Liver (tissue), 9 donors: Measurements from ENCODE around the gene TMEM117. TPM values are rescaled to one million over a fixed set of nuclear protein-coding genes. Genes with fewer than 3 reads are reported as not detected.
"Not testable (repeated sequence)": the region's sequence is repeated elsewhere in the genome, so short reads cannot be mapped to it uniquely, and the experiment has no call there.

Experiments used
- DNase-seq: peaks from one replicate; pipeline ENCODE4 v3.0.0-alpha.2; 2017; ENCODE audit warnings: low spot score
- H3K27ac ChIP-seq, 2 donors: one replicate each; pipeline ENCODE4 v1.7.0; 2013; ENCODE audit warnings: inconsistent platforms in 2 of 2, low read length in 2 of 2, control low read depth in 1 of 2, low read depth in 1 of 2, mild to moderate bottlenecking in 1 of 2
- H3K27me3 ChIP-seq, 4 donors: one replicate each; pipeline versions ENCODE4 v1.6.1 to v1.7.0; 2013; ENCODE audit warnings: low read length in 3 of 4, inconsistent platforms in 1 of 4, mild to moderate bottlenecking in 1 of 4, moderate library complexity in 1 of 4; ENCODE audit not compliant: control insufficient read depth in 4 of 4, insufficient read depth in 4 of 4
- H3K36me3 ChIP-seq, 4 donors: one replicate each; pipeline versions ENCODE4 v1.6.1 to v1.7.0; 2013; ENCODE audit warnings: low read length in 3 of 4, mild to moderate bottlenecking in 3 of 4, low read depth in 1 of 4, moderate library complexity in 1 of 4; ENCODE audit not compliant: control insufficient read depth in 4 of 4, insufficient read depth in 3 of 4
- H3K4me1 ChIP-seq, 4 donors: one replicate each; pipeline versions ENCODE4 v1.6.1 to v1.7.0; 2013; ENCODE audit warnings: low read length in 3 of 4, mild to moderate bottlenecking in 3 of 4, moderate library complexity in 1 of 4; ENCODE audit not compliant: control insufficient read depth in 4 of 4, insufficient read depth in 4 of 4
- H3K4me3 ChIP-seq, 3 donors: one replicate each; pipeline versions ENCODE4 v1.6.1 to v1.7.0; 2013; ENCODE audit warnings: low read length in 3 of 3, control low read depth in 1 of 3, low read depth in 1 of 3, mild to moderate bottlenecking in 1 of 3
- H3K9ac ChIP-seq, 2 donors: one replicate each; pipeline ENCODE4 v1.7.0; 2013; ENCODE audit warnings: low read length in 2 of 2, mild to moderate bottlenecking in 2 of 2, moderate library complexity in 2 of 2, control low read depth in 1 of 2, low read depth in 1 of 2
- H3K9me3 ChIP-seq, 4 donors: one replicate each; pipeline versions ENCODE4 v1.6.1 to v1.7.0; 2013; ENCODE audit warnings: low read length in 3 of 4; ENCODE audit not compliant: control insufficient read depth in 4 of 4
- EGR1 ChIP-seq, 2 donors: IDR thresholded peaks; 2 replicates each; pipeline ENCODE4 v1.6.1; 2016 to 2018; ENCODE audit warnings: antibody characterized with exemption in 2 of 2, low read depth in 2 of 2
- FOXA1 ChIP-seq: IDR thresholded peaks from 2 replicates; pipeline ENCODE4 v1.6.1; 2016; ENCODE audit warnings: antibody characterized with exemption
- FOXA2 ChIP-seq: IDR thresholded peaks from 2 replicates; pipeline ENCODE4 v1.6.1; 2016; ENCODE audit warnings: antibody characterized with exemption
- GABPA ChIP-seq, 2 donors: IDR thresholded peaks in 1 of 2; conservative IDR thresholded peaks in 1 of 2; 2 replicates each; pipeline ENCODE4 v1.6.1; 2016; ENCODE audit warnings: antibody characterized with exemption in 2 of 2, mild to moderate bottlenecking in 1 of 2, moderate library complexity in 1 of 2
- HNF4A ChIP-seq, 2 donors: conservative IDR thresholded peaks; 2 replicates each; pipeline ENCODE4 v1.6.1; 2016; ENCODE audit warnings: antibody characterized with exemption in 2 of 2, mild to moderate bottlenecking in 2 of 2
- HNF4G ChIP-seq: IDR thresholded peaks from 2 replicates; pipeline ENCODE4 v1.6.1; 2016; ENCODE audit warnings: antibody characterized with exemption
- JUND ChIP-seq, 2 donors: IDR thresholded peaks; 2 replicates each; pipeline ENCODE4 v1.6.1; 2016; ENCODE audit warnings: antibody characterized with exemption in 2 of 2
- NR2F2 ChIP-seq: IDR thresholded peaks from 2 replicates; pipeline ENCODE4 v1.6.1; 2016; ENCODE audit warnings: antibody characterized with exemption
- RAD21 ChIP-seq, 2 donors: IDR thresholded peaks; 2 replicates each; pipeline ENCODE4 v1.6.1; 2016; ENCODE audit warnings: antibody characterized with exemption in 2 of 2, mild to moderate bottlenecking in 2 of 2
- RXRA ChIP-seq, 2 donors: IDR thresholded peaks; 2 replicates each; pipeline ENCODE4 v1.6.1; 2017 to 2018; ENCODE audit warnings: antibody characterized with exemption in 2 of 2, mild to moderate bottlenecking in 1 of 2
- SP1 ChIP-seq: IDR thresholded peaks from 2 replicates; pipeline ENCODE4 v1.6.1; 2018; ENCODE audit warnings: antibody characterized with exemption, mild to moderate bottlenecking
- TAF1 ChIP-seq: conservative IDR thresholded peaks from 2 replicates; pipeline ENCODE4 v1.6.1; 2016; ENCODE audit warnings: antibody characterized with exemption, mild to moderate bottlenecking
- YY1 ChIP-seq: IDR thresholded peaks from 2 replicates; pipeline ENCODE4 v1.6.1; 2016; ENCODE audit warnings: antibody characterized with exemption, mild to moderate bottlenecking
- WGBS: extraction: QIAGEN DNeasy Blood & Tissue Kit; methylation state at CpG from one replicate; pipeline ENCODE4 v1.1.7; 2013; 5-methylcytosine and 5-hydroxymethylcytosine counted together
- polyA plus RNA-seq, 2 donors: library from polyadenylated mRNA; stranded (reverse) in 1 of 2; unstranded in 1 of 2; fragments of 200-250 nt in 1 of 2; fragments of >200 nt in 1 of 2; fragmentation: Nextera tagmentation in 1 of 2; extraction: Ambion mirVana in 1 of 2; gene quantifications; one replicate each; pipeline versions ENCODE4 v1.2.1 to v1.2.3, GENCODE V29; 2013 to 2015
- total RNA-seq, 2 donors: library from RNA; depleted of rRNA; stranded (reverse); fragments of >200 nt; gene quantifications; one replicate each; pipeline ENCODE4 v1.2.3, GENCODE V29; 2014
- TF ChIP-seq, protein P1 (sequence below): fragments of 150-350 bp; IDR thresholded peaks from 2 replicates; pipeline ENCODE4 v1.5.1; 2017; ENCODE audit warnings: improper control_type of control experiment, low read depth, low read length; ENCODE audit not compliant: missing input control
- TF ChIP-seq, protein P2 (sequence below): IDR thresholded peaks from 2 replicates; pipeline ENCODE4 v1.6.1; 2016; ENCODE audit warnings: antibody characterized with exemption
- TF ChIP-seq, protein P3 (sequence below): IDR thresholded peaks from 2 replicates; pipeline ENCODE4 v1.6.1; 2016; ENCODE audit warnings: antibody characterized with exemption, mild to moderate bottlenecking
- donor health status: healthy.
- donor health status: healthy.
- donor health status: healthy.
- donor health status: healthy.
- donor health status: healthy.

TMEM117 gene
- total and polyA plus RNA-seq, 4 donors: 2.0 to 5.9 (median 3.9) TPM

DNA sequence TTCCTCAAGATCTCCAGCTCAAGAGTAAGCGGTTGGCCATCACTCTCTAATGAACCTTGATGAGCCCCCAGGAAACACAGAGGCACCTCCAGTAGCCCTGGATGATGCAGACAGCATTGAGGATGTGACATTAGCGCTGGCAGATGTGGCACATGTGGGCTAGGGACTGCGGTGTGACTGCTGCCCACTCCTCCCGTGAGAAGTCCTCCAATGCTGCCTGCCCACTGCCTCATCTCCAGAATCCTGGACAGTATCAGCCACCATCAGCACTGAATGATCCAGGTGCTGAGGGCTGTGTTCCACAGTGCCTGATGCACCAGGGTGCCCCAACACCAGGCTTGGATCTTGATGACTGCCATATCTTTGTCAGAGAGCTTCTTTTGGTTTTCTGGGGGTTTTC lies 412.6 kb downstream of the TMEM117 start:
- no peaks in the 10 kb centered on the region for H3K4me1 ChIP-seq
- H3K36me3 ChIP-seq: no peaks in the 10 kb centered on the region
- H3K27me3 ChIP-seq: no peaks in the 10 kb centered on the region
- H3K9me3 ChIP-seq: no peaks in the 10 kb centered on the region
- WGBS: 95% methylated on average over 4 of the region's 4 CpGs
- no peak for DNase-seq
- no peak for TF ChIP-seq EGR1 (IDR thresholded peaks at IDR 0.05; ENCODE audit: low read depth in 2 of 2)
- TF ChIP-seq FOXA2: no peak
- no peak for TF ChIP-seq YY1
- TF ChIP-seq TAF1: no peak
- TF ChIP-seq, protein P1, sequence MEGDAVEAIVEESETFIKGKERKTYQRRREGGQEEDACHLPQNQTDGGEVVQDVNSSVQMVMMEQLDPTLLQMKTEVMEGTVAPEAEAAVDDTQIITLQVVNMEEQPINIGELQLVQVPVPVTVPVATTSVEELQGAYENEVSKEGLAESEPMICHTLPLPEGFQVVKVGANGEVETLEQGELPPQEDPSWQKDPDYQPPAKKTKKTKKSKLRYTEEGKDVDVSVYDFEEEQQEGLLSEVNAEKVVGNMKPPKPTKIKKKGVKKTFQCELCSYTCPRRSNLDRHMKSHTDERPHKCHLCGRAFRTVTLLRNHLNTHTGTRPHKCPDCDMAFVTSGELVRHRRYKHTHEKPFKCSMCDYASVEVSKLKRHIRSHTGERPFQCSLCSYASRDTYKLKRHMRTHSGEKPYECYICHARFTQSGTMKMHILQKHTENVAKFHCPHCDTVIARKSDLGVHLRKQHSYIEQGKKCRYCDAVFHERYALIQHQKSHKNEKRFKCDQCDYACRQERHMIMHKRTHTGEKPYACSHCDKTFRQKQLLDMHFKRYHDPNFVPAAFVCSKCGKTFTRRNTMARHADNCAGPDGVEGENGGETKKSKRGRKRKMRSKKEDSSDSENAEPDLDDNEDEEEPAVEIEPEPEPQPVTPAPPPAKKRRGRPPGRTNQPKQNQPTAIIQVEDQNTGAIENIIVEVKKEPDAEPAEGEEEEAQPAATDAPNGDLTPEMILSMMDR: no peak
- no peak for TF ChIP-seq FOXA1
- TF ChIP-seq, protein P2, sequence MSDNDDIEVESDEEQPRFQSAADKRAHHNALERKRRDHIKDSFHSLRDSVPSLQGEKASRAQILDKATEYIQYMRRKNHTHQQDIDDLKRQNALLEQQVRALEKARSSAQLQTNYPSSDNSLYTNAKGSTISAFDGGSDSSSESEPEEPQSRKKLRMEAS: no peak
- no peak for TF ChIP-seq HNF4A (conservative IDR thresholded peaks at IDR 0.05)
- TF ChIP-seq JUND (IDR thresholded peaks at IDR 0.05): no peak
- TF ChIP-seq NR2F2: no peak
- TF ChIP-seq, protein P3, sequence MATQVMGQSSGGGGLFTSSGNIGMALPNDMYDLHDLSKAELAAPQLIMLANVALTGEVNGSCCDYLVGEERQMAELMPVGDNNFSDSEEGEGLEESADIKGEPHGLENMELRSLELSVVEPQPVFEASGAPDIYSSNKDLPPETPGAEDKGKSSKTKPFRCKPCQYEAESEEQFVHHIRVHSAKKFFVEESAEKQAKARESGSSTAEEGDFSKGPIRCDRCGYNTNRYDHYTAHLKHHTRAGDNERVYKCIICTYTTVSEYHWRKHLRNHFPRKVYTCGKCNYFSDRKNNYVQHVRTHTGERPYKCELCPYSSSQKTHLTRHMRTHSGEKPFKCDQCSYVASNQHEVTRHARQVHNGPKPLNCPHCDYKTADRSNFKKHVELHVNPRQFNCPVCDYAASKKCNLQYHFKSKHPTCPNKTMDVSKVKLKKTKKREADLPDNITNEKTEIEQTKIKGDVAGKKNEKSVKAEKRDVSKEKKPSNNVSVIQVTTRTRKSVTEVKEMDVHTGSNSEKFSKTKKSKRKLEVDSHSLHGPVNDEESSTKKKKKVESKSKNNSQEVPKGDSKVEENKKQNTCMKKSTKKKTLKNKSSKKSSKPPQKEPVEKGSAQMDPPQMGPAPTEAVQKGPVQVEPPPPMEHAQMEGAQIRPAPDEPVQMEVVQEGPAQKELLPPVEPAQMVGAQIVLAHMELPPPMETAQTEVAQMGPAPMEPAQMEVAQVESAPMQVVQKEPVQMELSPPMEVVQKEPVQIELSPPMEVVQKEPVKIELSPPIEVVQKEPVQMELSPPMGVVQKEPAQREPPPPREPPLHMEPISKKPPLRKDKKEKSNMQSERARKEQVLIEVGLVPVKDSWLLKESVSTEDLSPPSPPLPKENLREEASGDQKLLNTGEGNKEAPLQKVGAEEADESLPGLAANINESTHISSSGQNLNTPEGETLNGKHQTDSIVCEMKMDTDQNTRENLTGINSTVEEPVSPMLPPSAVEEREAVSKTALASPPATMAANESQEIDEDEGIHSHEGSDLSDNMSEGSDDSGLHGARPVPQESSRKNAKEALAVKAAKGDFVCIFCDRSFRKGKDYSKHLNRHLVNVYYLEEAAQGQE: no peak
- no peak for TF ChIP-seq RAD21 (IDR thresholded peaks at IDR 0.05)
- TF ChIP-seq SP1: no peak
- TF ChIP-seq RXRA (IDR thresholded peaks at IDR 0.05): no peak
- no peak for TF ChIP-seq GABPA (IDR thresholded peaks at IDR 0.05 in 1 of 2, conservative IDR thresholded peaks at IDR 0.05 in 1 of 2)
- no peak for TF ChIP-seq HNF4G
- H3K9ac ChIP-seq: no peak overlapping the region
- no peak overlapping the region for H3K27ac ChIP-seq
- H3K4me3 ChIP-seq: no peak overlapping the region

DNA sequence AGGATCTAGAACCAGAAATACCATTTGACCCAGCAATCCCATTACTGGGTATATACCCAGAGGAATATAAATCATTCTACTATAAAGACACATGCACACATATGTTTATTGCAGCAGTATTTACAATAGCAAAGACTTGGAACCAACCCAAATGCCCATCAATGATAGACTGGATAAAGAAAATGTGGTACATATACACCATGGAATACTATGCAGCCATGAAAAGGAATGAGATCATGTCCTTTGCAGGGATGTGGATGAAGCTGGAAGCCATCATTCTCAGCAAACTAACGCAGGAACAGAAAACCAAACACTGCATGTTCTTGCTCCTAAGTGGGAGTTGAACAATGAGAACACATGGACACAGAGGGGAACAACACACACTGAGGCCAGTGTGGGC lies 414.6 kb downstream of the TMEM117 start:
- not testable (repeated sequence) for H3K9me3 ChIP-seq, H3K4me1 ChIP-seq, H3K9ac ChIP-seq, H3K36me3 ChIP-seq, H3K4me3 ChIP-seq, H3K27ac ChIP-seq, H3K27me3 ChIP-seq, DNase-seq
- 100% methylated on average over 1 of the region's 1 CpG for WGBS
